BLaER1 (cell line): Measurements from ENCODE around the gene NUP93.
A peak's percentile ranks its signal among the peaks of the same experiment; 100 is the strongest.

ENCODE experiments used
- H3K27ac ChIP-seq: shearing (Covaris generic); formaldehyde crosslinking; 2 replicates; pipeline ENCODE4 v1.8.1; 2022
- H3K27me3 ChIP-seq: shearing (Covaris generic); formaldehyde crosslinking; 2 replicates; pipeline ENCODE4 v1.8.1; 2022
- H3K36me3 ChIP-seq: shearing (Covaris generic); formaldehyde crosslinking; 2 replicates; pipeline ENCODE4 v1.8.1; 2022
- H3K4me1 ChIP-seq: shearing (Covaris generic); formaldehyde crosslinking; 2 replicates; pipeline ENCODE4 v1.8.1; 2022
- H3K4me2 ChIP-seq: shearing (Covaris generic); formaldehyde crosslinking; 2 replicates; pipeline ENCODE4 v1.8.1; 2022
- H3K4me3 ChIP-seq: shearing (Covaris generic); formaldehyde crosslinking; 2 replicates; pipeline ENCODE4 v1.8.1; 2022
- H3K9ac ChIP-seq: shearing (Covaris generic); formaldehyde crosslinking; 2 replicates; pipeline ENCODE4 v1.8.1; 2022
- H3K9me3 ChIP-seq: shearing (Covaris generic); formaldehyde crosslinking; 2 replicates; pipeline ENCODE4 v1.8.1; 2022
- H4K20me1 ChIP-seq: shearing (Covaris generic); formaldehyde crosslinking; 2 replicates; pipeline ENCODE4 v1.8.1; 2022
- Cebpa-rat ChIP-seq: shearing (Covaris generic); IDR thresholded peaks from 2 replicates; pipeline ENCODE4 v1.8.1; 2022

Gene NUP93

DNA sequence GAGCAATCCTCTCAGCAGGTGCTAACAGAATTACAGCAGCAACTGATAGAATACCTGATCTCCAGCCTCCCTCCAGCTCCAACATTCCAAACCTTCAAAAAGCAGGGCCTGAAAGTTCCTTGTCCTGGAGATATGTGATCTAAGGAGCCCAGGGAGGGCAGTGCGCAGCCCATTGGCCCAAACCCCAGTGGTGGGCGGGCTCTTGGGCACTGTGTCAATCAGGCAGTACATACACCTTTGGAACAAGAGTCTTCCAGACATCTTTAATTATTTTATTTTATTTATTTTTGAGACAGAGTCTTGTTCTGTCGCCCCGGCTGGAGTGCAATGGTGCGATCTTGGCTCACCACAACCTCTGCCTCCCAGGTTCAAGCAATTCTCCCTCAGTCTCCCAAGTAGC, 159.3 kb downstream of the NUP93 start:
- Histone ChIP-seq H3K4me2 (peak overlapping the region; percentile 55), H3K36me3 (no peaks in the 10 kb centered on the region)
- no peak for TF ChIP-seq Cebpa-rat

DNA sequence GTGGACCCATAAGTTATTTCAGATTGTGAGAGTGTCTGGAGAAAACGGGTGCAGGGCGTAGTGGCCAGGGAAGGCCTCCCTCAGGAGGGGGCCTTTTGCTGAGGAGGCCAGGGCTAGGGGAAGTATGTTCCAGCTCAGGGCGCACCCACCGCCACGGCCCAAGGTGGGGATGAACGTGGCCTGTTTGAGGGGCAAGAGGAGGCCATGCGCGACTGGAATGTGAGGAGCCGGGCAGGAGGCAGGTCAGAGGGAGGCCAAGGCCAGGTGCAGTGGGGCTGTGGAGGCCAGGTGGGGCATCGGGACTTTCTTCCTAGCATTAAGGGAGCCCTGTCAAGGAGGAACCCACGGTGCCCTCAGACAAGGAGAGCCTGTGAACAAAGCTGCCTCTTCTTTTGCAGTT, 161.8 kb downstream of the NUP93 start:
- Histone ChIP-seq H3K4me3 (no peak overlapping the region), H4K20me1 (no peaks in the 10 kb centered on the region), H3K9me3 (no peaks in the 10 kb centered on the region), H3K9ac (no peak overlapping the region; the same call in 1 of the 2 replicates), H3K36me3 (no peaks in the 10 kb centered on the region), H3K4me2 (peak overlapping the region; percentile 16), H3K4me1 (peaks cover 33% of the 10 kb centered on the region), H3K27me3 (no peaks in the 10 kb centered on the region), H3K27ac (no peak overlapping the region)
- TF ChIP-seq Cebpa-rat, result no peak

More for the DNA sequence above, 159.3 kb downstream of the NUP93 start:
- Histone ChIP-seq H3K27ac (no peak overlapping the region), H3K9me3 (no peaks in the 10 kb centered on the region), H3K27me3 (no peaks in the 10 kb centered on the region), H4K20me1 (no peaks in the 10 kb centered on the region), H3K4me3 (no peak overlapping the region), H3K4me1 (peaks cover 33% of the 10 kb centered on the region), H3K9ac (no peak overlapping the region)

DNA sequence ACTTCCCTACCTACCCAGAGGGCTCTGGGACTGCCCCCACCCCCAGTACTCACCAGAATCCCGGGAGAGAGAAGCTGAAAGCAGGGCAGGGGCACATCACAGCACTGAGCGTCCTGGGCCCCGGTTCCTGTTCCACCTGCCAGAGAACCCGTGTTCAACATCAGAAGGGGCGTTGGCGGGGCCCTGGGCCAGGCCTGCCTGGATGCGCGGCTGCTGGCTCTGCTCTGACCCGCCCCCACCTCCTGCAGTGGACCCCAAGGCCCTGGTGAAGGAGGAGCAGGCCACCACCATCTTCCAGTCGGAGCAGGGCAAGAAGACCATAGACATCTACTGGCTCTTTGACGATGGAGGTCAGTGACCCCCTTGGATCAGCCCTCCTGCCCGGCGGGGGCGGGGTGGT, 162.8 kb downstream of the NUP93 start:
- no peak for TF ChIP-seq Cebpa-rat
- Histone ChIP-seq H3K4me2 (no peak overlapping the region), H3K36me3 (no peaks in the 10 kb centered on the region), H3K4me3 (no peak overlapping the region), H4K20me1 (no peaks in the 10 kb centered on the region), H3K4me1 (peaks cover 33% of the 10 kb centered on the region), H3K9ac (no peak overlapping the region), H3K9me3 (no peaks in the 10 kb centered on the region), H3K27ac (no peak overlapping the region), H3K27me3 (no peaks in the 10 kb centered on the region)

DNA sequence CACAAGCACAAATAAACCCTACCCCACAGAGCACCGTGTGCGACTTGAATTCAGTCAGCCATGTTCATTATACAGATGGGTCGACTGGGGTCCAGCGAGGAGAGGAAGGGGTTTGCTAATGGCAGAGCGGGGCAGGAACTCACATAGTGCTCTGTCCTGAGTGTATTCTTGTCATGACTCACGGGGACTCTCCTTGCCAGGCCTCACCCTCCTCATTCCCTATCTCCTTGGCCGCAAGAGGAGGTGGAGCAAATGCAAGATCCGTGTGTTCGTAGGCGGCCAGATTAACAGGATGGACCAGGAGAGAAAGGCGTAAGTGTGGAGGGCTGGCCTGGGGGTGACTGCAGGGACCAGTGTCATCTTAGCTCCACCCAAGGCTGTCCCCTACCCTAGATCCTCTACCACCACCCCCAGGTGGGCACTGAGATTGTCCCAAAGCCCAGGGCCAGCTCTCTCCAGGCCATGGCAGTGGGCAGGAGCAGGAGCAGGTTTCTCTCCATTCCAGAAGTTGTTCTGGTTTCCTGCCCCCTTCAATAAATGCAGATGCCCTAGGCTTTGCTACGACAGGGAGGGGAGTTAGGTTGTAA, 164.5 kb downstream of the NUP93 start:
- H4K20me1 ChIP-seq, result no peaks in the 10 kb centered on the region
- H3K9ac ChIP-seq, result no peak overlapping the region
- no peaks in the 10 kb centered on the region for H3K36me3 ChIP-seq
- H3K9me3 ChIP-seq, result no peaks in the 10 kb centered on the region
- H3K4me1 ChIP-seq, result peaks cover 32% of the 10 kb centered on the region
- H3K27ac ChIP-seq, result no peak overlapping the region
- no peaks in the 10 kb centered on the region for H3K27me3 ChIP-seq
- TF ChIP-seq Cebpa-rat, result no peak
- H3K4me2 ChIP-seq, result no peak overlapping the region
- H3K4me3 ChIP-seq, result no peak overlapping the region

- no peak for TF ChIP-seq Cebpa-rat
- Histone ChIP-seq H3K4me2 (no peak overlapping the region), H3K9ac (no peak overlapping the region), H3K4me1 (peaks cover 35% of the 10 kb centered on the region), H3K27me3 (no peaks in the 10 kb centered on the region), H3K4me3 (no peak overlapping the region), H3K9me3 (no peaks in the 10 kb centered on the region), H4K20me1 (no peaks in the 10 kb centered on the region), H3K36me3 (no peaks in the 10 kb centered on the region), H3K27ac (no peak overlapping the region)
Measured at GRCh38 chr16:56895813-56896212, 165.9 kb downstream of the NUP93 start.

DNA sequence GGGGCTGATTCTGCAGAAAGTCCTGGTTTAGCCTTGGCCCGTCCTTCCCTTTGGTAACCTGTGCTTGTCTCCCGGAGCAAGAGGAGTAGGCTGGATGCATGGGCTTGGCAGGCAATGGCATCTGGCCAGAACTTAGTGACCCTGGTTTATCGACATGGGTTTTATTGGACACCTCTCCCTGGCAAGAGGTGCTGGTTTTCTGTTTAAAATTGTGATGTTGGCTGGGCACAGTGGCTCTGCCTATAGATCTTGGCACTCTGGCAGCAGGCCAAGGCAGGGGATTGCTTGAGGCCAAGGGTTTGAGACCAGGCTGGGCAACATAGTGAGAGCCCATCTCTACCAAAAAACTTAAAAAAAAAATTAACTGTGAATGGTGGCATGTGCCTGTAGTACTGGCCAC, 166.3 kb downstream of the NUP93 start:
- Histone ChIP-seq H3K4me1 (peaks cover 35% of the 10 kb centered on the region), H3K9me3 (no peaks in the 10 kb centered on the region), H4K20me1 (no peaks in the 10 kb centered on the region), H3K4me3 (no peak overlapping the region), H3K27ac (no peak overlapping the region), H3K9ac (no peak overlapping the region), H3K36me3 (no peaks in the 10 kb centered on the region), H3K4me2 (no peak overlapping the region), H3K27me3 (no peaks in the 10 kb centered on the region)
- TF ChIP-seq Cebpa-rat, result no peak

DNA sequence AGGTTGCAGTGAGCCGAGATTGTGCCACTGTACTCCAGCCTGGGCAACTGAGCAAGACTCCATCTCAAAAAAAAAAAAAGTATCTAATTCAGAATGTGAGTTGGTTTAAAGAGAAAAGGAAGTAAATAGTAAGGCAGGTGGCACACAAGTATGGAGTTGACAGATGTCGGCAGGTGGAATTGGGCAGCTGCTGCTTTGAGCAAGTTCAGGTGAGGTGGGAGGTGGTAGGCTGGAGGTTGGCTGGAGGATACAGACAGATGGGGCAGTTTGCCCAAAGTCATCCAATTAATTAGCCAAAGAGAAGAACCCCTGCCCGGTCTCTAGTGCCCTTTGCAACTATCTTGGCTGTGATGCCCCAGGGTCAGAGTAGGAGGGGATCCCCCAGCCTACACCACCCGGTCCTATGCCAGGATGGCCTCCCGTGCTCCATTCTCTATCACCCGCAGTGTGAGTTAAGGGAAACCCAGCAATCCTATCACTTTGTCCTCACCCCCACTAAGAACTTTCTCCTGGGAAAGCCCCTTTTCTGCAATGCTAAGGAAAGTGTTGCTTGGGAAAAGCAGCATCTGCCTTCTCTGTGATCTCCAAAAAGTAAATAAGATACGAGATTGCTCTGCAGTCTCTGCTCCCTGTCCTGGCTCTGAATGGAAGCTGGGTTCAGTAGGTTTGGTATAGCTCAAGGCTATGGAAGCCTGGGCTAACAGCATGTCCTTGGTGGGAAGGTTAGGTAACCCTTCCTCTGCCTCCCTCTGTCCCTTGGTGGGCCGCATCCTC, 167.3 kb downstream of the NUP93 start:
- Histone ChIP-seq H4K20me1 (no peaks in the 10 kb centered on the region), H3K9ac (no peak overlapping the region), H3K4me3 (no peak overlapping the region), H3K27ac (no peak overlapping the region), H3K9me3 (no peaks in the 10 kb centered on the region), H3K4me1 (peaks cover 27% of the 10 kb centered on the region), H3K36me3 (no peaks in the 10 kb centered on the region), H3K27me3 (no peaks in the 10 kb centered on the region), H3K4me2 (no peak overlapping the region)
- TF ChIP-seq Cebpa-rat, result no peak

GRCh38 chr16:56898847-56899246, 168.9 kb downstream of the NUP93 start:
- Histone ChIP-seq H3K9me3 (no peaks in the 10 kb centered on the region), H4K20me1 (no peaks in the 10 kb centered on the region), H3K27ac (no peak overlapping the region), H3K4me2 (peak overlapping the region; percentile 74), H3K36me3 (no peaks in the 10 kb centered on the region), H3K4me3 (no peak overlapping the region), H3K27me3 (no peaks in the 10 kb centered on the region), H3K4me1 (peaks cover 23% of the 10 kb centered on the region), H3K9ac (no peak overlapping the region)
- TF ChIP-seq Cebpa-rat, result no peak
